ENCODE data around the gene COLEC12. TPM values are rescaled to one million over a fixed set of nuclear protein-coding genes. Genes with fewer than 3 reads are reported as not detected.

The COLEC12 gene
- total RNA-seq, 1 experiment from 2014 or later, result not detected

DNA sequence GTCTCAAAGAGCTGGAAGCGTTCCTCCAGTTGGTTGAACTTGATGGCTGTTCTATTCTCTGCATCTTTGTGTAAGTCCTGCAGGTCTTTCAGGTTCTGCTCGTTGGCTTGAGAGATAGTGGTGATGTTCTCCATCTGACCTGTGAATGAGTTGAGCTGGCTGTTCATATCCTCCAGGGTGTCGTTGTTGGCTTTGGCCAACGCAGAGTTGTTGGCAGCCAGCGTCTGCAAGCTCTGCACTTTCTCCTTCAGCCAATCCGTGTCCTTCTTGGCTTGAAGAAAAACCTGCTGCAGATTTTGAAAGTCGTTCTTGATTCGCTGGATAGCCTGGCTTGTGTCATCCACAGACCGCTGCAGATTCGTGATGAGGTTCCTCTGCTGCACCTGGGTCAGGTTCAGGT is 153.9 kb downstream of the COLEC12 start:
- no peaks in the 10 kb centered on the region for H3K9me3 ChIP-seq (ENCODE audit: control insufficient read depth in 1 of 2, insufficient read depth in 1 of 2, low read depth in 1 of 2, low read length in 2 of 2)
- H3K9ac ChIP-seq (ENCODE audit: low read length), result no peak overlapping the region
- no peak overlapping the region for H3K4me2 ChIP-seq (ENCODE audit: low read length)
- H2AFZ ChIP-seq (ENCODE audit: low read depth, low read length, poor library complexity, severe bottlenecking), result no peak overlapping the region
- H3K9me2 ChIP-seq (ENCODE audit: insufficient read depth), result no peaks in the 10 kb centered on the region
- H4K20me1 ChIP-seq (ENCODE audit: insufficient read depth), result no peaks in the 10 kb centered on the region
- intact Hi-C loops (cut with micrococcal nuclease), result no loop called here
- BruUV-seq (replicated peaks), result no TSS peak
- H3K27me3 ChIP-seq (ENCODE audit: insufficient read depth, low read length), result peaks cover 31% of the 10 kb centered on the region; the same call in 1 of the 2 replicates
- DNase-seq (ENCODE audit: low read depth, low spot score) (no peak), ATAC-seq (no peak)
- H3K4me3 ChIP-seq (replicated peaks in 1 of 2; ENCODE audit: low read depth in 1 of 2, low read length in 2 of 2), result no peak overlapping the region
- H3K27ac ChIP-seq (ENCODE audit: low read depth, low read length), result no peak overlapping the region
- no peaks in the 10 kb centered on the region for H3K4me1 ChIP-seq (ENCODE audit: control insufficient read depth in 1 of 2, insufficient read depth in 2 of 2, low read length in 2 of 2)
- ChIA-PET POLR2A (no interaction called here), RAD21 (ENCODE audit: low non-redundant PET in 1 of 2, low total read pairs in 2 of 2, uncharacterized antibody in 2 of 2, unreplicated experiment in 2 of 2) (no interaction called here), CTCF (no interaction called here)
- TF ChIP-seq POLR2AphosphoS5 (IDR thresholded peaks at IDR 0.05; ENCODE audit: low read depth, low read length), result no peak
- TF ChIP-seq, protein P1, sequence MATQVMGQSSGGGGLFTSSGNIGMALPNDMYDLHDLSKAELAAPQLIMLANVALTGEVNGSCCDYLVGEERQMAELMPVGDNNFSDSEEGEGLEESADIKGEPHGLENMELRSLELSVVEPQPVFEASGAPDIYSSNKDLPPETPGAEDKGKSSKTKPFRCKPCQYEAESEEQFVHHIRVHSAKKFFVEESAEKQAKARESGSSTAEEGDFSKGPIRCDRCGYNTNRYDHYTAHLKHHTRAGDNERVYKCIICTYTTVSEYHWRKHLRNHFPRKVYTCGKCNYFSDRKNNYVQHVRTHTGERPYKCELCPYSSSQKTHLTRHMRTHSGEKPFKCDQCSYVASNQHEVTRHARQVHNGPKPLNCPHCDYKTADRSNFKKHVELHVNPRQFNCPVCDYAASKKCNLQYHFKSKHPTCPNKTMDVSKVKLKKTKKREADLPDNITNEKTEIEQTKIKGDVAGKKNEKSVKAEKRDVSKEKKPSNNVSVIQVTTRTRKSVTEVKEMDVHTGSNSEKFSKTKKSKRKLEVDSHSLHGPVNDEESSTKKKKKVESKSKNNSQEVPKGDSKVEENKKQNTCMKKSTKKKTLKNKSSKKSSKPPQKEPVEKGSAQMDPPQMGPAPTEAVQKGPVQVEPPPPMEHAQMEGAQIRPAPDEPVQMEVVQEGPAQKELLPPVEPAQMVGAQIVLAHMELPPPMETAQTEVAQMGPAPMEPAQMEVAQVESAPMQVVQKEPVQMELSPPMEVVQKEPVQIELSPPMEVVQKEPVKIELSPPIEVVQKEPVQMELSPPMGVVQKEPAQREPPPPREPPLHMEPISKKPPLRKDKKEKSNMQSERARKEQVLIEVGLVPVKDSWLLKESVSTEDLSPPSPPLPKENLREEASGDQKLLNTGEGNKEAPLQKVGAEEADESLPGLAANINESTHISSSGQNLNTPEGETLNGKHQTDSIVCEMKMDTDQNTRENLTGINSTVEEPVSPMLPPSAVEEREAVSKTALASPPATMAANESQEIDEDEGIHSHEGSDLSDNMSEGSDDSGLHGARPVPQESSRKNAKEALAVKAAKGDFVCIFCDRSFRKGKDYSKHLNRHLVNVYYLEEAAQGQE (IDR thresholded peaks at IDR 0.05; ENCODE audit: low read depth), result no peak
- TF ChIP-seq SRF (IDR thresholded peaks at IDR 0.05; ENCODE audit: low read depth), result no peak
- no peak for TF ChIP-seq RAD21 (IDR thresholded peaks at IDR 0.05; ENCODE audit: low read depth)
- TF ChIP-seq ZFX (IDR thresholded peaks at IDR 0.05), result no peak
- TF ChIP-seq, protein P2, sequence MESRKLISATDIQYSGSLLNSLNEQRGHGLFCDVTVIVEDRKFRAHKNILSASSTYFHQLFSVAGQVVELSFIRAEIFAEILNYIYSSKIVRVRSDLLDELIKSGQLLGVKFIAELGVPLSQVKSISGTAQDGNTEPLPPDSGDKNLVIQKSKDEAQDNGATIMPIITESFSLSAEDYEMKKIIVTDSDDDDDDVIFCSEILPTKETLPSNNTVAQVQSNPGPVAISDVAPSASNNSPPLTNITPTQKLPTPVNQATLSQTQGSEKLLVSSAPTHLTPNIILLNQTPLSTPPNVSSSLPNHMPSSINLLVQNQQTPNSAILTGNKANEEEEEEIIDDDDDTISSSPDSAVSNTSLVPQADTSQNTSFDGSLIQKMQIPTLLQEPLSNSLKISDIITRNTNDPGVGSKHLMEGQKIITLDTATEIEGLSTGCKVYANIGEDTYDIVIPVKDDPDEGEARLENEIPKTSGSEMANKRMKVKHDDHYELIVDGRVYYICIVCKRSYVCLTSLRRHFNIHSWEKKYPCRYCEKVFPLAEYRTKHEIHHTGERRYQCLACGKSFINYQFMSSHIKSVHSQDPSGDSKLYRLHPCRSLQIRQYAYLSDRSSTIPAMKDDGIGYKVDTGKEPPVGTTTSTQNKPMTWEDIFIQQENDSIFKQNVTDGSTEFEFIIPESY (IDR thresholded peaks at IDR 0.05; ENCODE audit: extremely low read depth, insufficient replicate concordance, low read length), result no peak
- no peak for TF ChIP-seq POLR2A (IDR thresholded peaks at IDR 0.05; ENCODE audit: borderline replicate concordance, extremely low read depth, insufficient read depth, insufficient read length)
- no peak for TF ChIP-seq TCF7L2 (IDR thresholded peaks at IDR 0.05; ENCODE audit: borderline replicate concordance, extremely low read depth, insufficient read depth, insufficient read length)
- no peak for TF ChIP-seq ELF1 (IDR thresholded peaks at IDR 0.05; ENCODE audit: borderline replicate concordance, low read depth)
- TF ChIP-seq YY1 (IDR thresholded peaks at IDR 0.05; ENCODE audit: extremely low read depth, insufficient replicate concordance, low read depth, low read length), result no peak
- no peak for TF ChIP-seq EZH2 (IDR thresholded peaks at IDR 0.05)
- TF ChIP-seq JUND (IDR thresholded peaks at IDR 0.05), result no peak
- no peak for TF ChIP-seq SP1 (IDR thresholded peaks at IDR 0.05; ENCODE audit: low read depth)
- TF ChIP-seq FOSL1 (IDR thresholded peaks at IDR 0.05; ENCODE audit: low read depth), result no peak
- TF ChIP-seq EZH2phosphoT487 (IDR thresholded peaks at IDR 0.05; ENCODE audit: borderline replicate concordance), result no peak
- H3K36me3 ChIP-seq (ENCODE audit: control insufficient read depth in 1 of 2, insufficient read depth in 2 of 2, low read length in 2 of 2), result no peaks in the 10 kb centered on the region
- no peaks in the 10 kb centered on the region for H3K79me2 ChIP-seq (ENCODE audit: insufficient read depth, low read length)

Data from HCT116 (cell line).